GM10248 (cell line): Measurements from ENCODE around the gene ZDHHC22.

Source experiments
- CTCF ChIA-PET: fragments of 300-600 bp; sonication (Branson Sonifier 250); formaldehyde crosslinking; extraction: SDS; loops from one replicate; lab custom pipeline; 2021; ENCODE audit warnings: antibody characterized with exemption; lab: Yijun Ruan, JAX
- POLR2A ChIA-PET: fragments of 350-650 bp; sonication (Branson Sonifier 250); formaldehyde crosslinking; extraction: SDS; loops from one replicate; lab custom pipeline; 2020; ENCODE audit warnings: antibody characterized with exemption; lab: Yijun Ruan, JAX
- DNase-seq: peaks from one replicate; pipeline ENCODE4 v3.0.0; 2012; ENCODE audit errors: extremely low spot score
- CTCF ChIP-seq: IDR thresholded peaks from 2 replicates; pipeline ENCODE4 v1.5.1; 2012; ENCODE audit warnings: mild to moderate bottlenecking, low read depth; ENCODE audit errors: extremely low read depth, missing control alignments, control extremely low read depth

Gene ZDHHC22

GRCh38 chr14:77084985-77085384 lies 56.6 kb downstream of the ZDHHC22 start:
- ChIA-PET POLR2A (no interaction called here), CTCF (interaction anchor here (1.3 to 10.1 kb wide), 10 partner anchors 8 to 212 kb away, joined by 3 to 189 read pairs (median 14); no protein-coding TSS in a partner anchor)
- TF ChIP-seq CTCF = no peak

GRCh38 chr14:77083082-77083481 lies 58.5 kb downstream of the ZDHHC22 start:
- DNase-seq = no peak
- ChIA-PET POLR2A (no interaction called here), CTCF (interaction anchor here (1.0 to 22.5 kb wide), 10 partner anchors 8 to 209 kb away, joined by 3 to 586 read pairs (median 11); no protein-coding TSS in a partner anchor)
- TF ChIP-seq CTCF = no peak

More at GRCh38 chr14:77084985-77085384, 56.6 kb downstream of the ZDHHC22 start:
- DNase-seq = no peak

- POLR2A ChIA-PET = no interaction called here
- no peak for TF ChIP-seq CTCF
- DNase-seq = no peak
- CTCF ChIA-PET = interaction anchor here (1.0 to 22.5 kb wide), 12 partner anchors 9 to 208 kb away, joined by 3 to 586 read pairs (median 11); no protein-coding TSS in a partner anchor
Measured at GRCh38 chr14:77082356-77082755, 59.2 kb downstream of the ZDHHC22 start.
